HG03558 (cell line): ENCODE results near the gene TOMM40.
"Not testable (repeated sequence)": the region's sequence is repeated elsewhere in the genome, so short reads cannot be mapped to it uniquely, and the experiment has no call there.

ENCODE experiments used
- ATAC-seq: cut with Tn5 transposase; IDR thresholded peaks from one replicate; pipeline ENCODE4 v1.9.1; 2021; ENCODE audit warnings: moderate number of reproducible peaks; ENCODE audit not compliant: unreplicated experiment; ENCODE audit errors: extremely low read depth

Gene TOMM40

GRCh38 chr19:44891016-44891882, at the start of gene TOMM40:
TSS of gene TOMM40 (plus strand) at chr19:44891254. CDS start at chr19:44891416, 162 bp downstream.
- ATAC-seq = no peak

GRCh38 chr19:44845286-44845611, 45.8 kb upstream of the TOMM40 start:
- ATAC-seq = no peak

- ATAC-seq = no peak
Observed at GRCh38 chr19:44845612-44846454, 45.2 kb upstream of the TOMM40 start, which contains the start of gene NECTIN2. TSS of gene NECTIN2 (plus strand) at chr19:44846297. CDS start at chr19:44846526, 229 bp downstream.

- no peak for ATAC-seq
Observed at GRCh38 chr19:44846455-44847143, 44.5 kb upstream of the TOMM40 start.

GRCh38 chr19:44847144-44848035, 43.7 kb upstream of the TOMM40 start:
- no peak for ATAC-seq

GRCh38 chr19:44848036-44848811, 42.8 kb upstream of the TOMM40 start:
- ATAC-seq = no peak

- ATAC-seq = no peak
Observed at GRCh38 chr19:44848812-44849447, 42.1 kb upstream of the TOMM40 start.

GRCh38 chr19:44850641-44851109, 40.4 kb upstream of the TOMM40 start:
- no peak for ATAC-seq

GRCh38 chr19:44851427-44851826, 39.6 kb upstream of the TOMM40 start:
- no peak for ATAC-seq

- no peak for ATAC-seq
Observed at GRCh38 chr19:44855606-44856005, 35.4 kb upstream of the TOMM40 start.

GRCh38 chr19:44856421-44857083, 34.5 kb upstream of the TOMM40 start:
- ATAC-seq = no peak

GRCh38 chr19:44857837-44858236, 33.2 kb upstream of the TOMM40 start:
- ATAC-seq = no peak

GRCh38 chr19:44861576-44861975, 29.5 kb upstream of the TOMM40 start:
- ATAC-seq = not testable (repeated sequence)

GRCh38 chr19:44863990-44864389, 27.1 kb upstream of the TOMM40 start:
- no peak for ATAC-seq

- no peak for ATAC-seq
Observed at GRCh38 chr19:44865196-44865767, 25.8 kb upstream of the TOMM40 start.

GRCh38 chr19:44866664-44867063, 24.4 kb upstream of the TOMM40 start:
- no peak for ATAC-seq

GRCh38 chr19:44867578-44867977, 23.5 kb upstream of the TOMM40 start:
- ATAC-seq = no peak
